Astrocyte of the spinal cord (primary cell): Measurements from ENCODE around the gene REM2.
"Not testable (repeated sequence)": the region's sequence is repeated elsewhere in the genome, so short reads cannot be mapped to it uniquely, and the experiment has no call there.

ENCODE experiments used
- DNase-seq: peaks from one replicate; pipeline ENCODE4 v3.0.0; 2011; ENCODE audit warnings: low read depth, low spot score
- H3K4me3 ChIP-seq: 2 replicates; pipeline ENCODE4 v1.5.1; 2011; ENCODE audit warnings: low read depth, mild to moderate bottlenecking, low read length, moderate library complexity
- in situ Hi-C: cut with HindIII; loops from 2 replicates; pipeline ENCODE4 v1.10.0; 2017; ENCODE audit warnings: low sequenced_read_pairs
- TF ChIP-seq, protein P1 (sequence below): IDR thresholded peaks from 2 replicates; pipeline ENCODE4 v1.5.1; 2012; ENCODE audit warnings: low read depth, mild to moderate bottlenecking, low read length, inconsistent platforms

REM2 gene

DNA sequence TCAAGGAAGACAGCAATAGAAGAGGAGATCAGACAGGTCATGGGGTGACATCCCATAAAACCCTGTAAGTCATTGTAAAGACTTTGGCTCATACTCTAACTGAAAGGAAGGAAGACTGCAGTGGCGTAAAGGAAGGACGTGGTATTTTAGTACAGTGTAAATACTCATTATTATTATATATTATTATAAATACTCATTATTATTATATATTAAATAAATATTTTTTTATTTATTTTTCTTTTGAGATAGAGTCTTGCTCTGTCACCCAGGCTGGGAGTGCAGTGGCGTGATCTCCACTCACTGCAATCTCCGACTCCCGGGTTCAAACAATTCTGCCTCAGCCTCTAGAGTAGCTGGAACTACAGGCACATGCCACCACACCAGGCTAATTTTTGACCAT, 26.6 kb upstream of the REM2 start:
- TF ChIP-seq, protein P1, sequence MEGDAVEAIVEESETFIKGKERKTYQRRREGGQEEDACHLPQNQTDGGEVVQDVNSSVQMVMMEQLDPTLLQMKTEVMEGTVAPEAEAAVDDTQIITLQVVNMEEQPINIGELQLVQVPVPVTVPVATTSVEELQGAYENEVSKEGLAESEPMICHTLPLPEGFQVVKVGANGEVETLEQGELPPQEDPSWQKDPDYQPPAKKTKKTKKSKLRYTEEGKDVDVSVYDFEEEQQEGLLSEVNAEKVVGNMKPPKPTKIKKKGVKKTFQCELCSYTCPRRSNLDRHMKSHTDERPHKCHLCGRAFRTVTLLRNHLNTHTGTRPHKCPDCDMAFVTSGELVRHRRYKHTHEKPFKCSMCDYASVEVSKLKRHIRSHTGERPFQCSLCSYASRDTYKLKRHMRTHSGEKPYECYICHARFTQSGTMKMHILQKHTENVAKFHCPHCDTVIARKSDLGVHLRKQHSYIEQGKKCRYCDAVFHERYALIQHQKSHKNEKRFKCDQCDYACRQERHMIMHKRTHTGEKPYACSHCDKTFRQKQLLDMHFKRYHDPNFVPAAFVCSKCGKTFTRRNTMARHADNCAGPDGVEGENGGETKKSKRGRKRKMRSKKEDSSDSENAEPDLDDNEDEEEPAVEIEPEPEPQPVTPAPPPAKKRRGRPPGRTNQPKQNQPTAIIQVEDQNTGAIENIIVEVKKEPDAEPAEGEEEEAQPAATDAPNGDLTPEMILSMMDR = no peak
- in situ Hi-C loops = no loop called here
- DNase-seq = no peak

DNA sequence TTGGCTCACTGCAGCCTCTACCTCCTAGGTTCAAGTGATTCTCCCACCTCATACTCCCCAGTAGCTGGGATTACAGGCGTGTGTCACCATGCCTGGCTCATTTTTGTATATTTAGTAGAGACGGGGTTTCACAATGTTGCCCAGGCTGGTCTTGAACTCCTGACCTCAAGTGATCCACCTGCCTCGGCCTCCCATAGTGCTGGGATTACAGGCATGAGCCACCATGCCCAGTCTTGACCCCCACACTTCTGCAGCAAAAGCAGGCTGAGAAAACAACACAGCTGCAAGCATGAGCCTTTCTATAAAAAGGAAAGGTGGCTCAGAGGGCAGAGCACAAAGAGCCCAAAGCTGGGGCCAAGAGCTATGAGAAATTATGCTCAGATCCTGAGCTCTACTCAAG, 22.6 kb upstream of the REM2 start:
- DNase-seq, H3K4me3 ChIP-seq, in situ Hi-C loops: not testable (repeated sequence)

More for the DNA sequence above, 26.6 kb upstream of the REM2 start:
- no peak overlapping the region for H3K4me3 ChIP-seq

DNA sequence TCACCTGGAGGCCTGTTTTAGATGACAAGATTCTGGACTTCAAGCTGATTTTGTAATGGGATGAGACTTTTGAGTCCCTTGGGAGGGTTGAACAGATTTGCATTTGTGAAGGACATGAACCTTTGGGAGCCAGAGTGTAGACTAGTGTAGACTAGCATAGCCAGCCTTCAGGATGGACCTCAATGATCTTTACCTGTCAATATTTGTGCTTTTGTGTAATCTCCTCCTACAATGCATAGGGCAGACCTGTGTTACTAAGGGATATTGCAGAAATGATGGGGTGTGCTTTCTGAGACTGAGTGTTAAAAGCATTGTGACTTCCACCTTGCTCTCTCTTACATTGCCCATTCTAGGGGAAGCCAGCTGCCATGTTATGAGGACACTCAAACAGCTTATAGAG, 21.4 kb upstream of the REM2 start:
- in situ Hi-C loops = no loop called here
- H3K4me3 ChIP-seq = no peak overlapping the region
- TF ChIP-seq, protein P1 = no peak
- DNase-seq = no peak

DNA sequence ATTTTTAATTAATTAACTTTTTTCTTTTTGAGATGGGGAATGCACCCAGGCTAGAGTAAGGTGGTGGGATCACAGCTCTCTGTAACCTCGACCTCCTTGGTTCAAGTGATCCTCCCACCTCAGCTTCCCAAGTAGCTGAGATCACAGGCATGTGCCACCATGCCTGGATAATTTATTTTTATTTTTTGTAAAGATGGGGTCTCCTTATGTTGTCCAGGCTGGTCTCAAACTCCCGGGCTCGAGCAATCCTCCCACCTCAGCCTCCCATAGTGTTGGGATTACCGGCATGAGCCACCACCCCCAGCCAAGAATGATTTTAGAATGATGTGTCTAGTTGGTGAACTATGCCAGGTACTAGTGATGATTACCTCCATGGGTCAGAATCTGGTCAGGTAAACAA, 18.0 kb upstream of the REM2 start:
- no peak overlapping the region for H3K4me3 ChIP-seq
- in situ Hi-C loops = no loop called here
- TF ChIP-seq, protein P1 = no peak
- DNase-seq = no peak

DNA sequence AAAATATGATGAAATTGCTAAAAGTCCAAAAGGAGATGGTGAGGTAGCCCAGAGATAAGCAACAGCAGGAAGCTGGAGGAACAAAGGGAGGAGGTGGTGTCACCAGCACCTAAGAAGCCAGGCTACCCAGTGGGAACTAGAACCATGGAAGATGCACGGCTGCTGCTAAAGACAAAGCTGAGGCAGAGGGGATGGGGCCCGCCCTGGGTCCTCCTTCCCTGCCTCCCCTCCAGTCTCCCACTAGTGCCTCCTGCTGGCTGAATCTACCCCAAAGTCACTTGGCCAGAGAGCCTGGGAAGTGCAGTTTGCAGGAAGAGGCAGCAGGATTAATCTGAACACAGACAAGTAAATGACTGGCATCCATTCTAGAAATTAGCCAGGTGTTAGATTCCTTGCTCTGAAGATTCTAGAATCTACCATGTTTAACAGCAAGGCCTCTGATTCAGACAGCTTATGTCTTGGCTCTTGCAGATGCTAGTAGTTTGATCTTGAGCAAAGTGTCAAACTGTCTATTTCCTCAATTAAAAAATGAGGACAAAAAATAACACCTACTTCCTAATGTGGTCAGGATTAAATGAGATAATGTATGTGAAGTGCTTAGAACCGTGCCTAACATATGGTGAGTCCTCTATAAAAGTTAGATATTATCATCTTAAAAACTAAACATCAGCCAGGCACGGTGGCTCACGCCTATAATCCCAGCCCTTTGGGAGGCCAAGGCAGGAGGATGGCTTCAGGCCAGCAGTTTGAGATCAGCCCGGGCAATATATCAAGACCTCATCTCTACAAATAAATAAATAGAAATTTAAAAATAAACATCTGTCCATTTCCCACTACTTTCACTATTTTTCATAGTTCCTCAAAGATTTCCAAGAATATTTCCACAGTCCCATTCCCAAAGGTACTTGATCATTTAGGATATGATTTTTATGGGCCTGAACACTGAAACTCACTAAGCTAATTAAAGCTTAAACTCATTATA, 17.3 kb upstream of the REM2 start:
- in situ Hi-C loops = no loop called here
- TF ChIP-seq, protein P1 = peak; percentile 34
- H3K4me3 ChIP-seq = no peak overlapping the region
- DNase-seq = no peak

DNA sequence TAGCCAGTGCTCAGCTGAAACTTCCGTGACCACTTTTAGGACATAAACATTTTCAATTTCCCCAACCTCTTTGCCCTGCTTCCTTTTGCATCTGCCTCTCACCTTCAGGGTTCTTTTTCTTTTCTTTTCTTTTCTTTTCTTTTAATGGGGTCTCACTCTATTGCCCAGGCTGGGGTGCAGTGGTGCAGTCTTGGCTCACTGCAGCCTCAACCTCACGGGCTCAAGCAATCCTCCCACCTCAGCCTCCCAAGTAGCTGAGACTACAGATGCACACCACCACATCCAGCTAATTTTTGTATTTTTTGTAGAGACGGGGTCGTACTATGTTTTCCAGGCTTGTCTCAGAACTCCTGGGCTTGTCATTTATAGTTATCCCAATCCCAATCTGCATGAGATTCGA, 16.1 kb upstream of the REM2 start:
- in situ Hi-C loops = no loop called here
- no peak for DNase-seq
- TF ChIP-seq, protein P1 = no peak
- H3K4me3 ChIP-seq = no peak overlapping the region

DNA sequence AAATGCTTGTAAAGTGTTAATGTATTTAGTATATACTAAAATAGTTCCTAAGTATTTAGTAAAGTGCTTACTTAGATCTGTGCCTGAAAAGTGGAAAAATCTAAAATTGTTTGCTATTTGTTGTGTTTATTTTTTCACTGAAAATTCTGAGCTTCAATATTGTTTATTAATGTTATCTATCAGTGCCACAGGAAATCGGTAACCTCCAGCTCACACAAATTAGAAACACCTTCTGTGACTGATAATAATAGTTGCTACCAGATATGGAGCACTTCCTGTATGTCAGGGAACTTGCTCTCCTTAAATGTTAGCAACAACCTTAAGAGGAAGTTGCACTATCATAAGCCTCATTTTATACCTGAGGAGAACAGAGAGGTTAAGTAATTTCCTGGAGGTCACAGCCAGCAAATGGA, 12.2 kb upstream of the REM2 start:
- H3K4me3 ChIP-seq = peak overlapping the region; percentile 76
- TF ChIP-seq, protein P1 = no peak
- no peak for DNase-seq
- in situ Hi-C loops = no loop called here
